GM12864 (cell line): Measurements from ENCODE around the gene DLGAP1.

Experiments
- DNase-seq: peaks from one replicate; pipeline ENCODE4 v3.0.0-alpha.2; 2011; ENCODE audit warnings: low read depth
- H3K4me3 ChIP-seq: 2 replicates; pipeline ENCODE4 v1.5.1; 2011; ENCODE audit warnings: mild to moderate bottlenecking, low read depth, low read length, control low read depth
- TF ChIP-seq, protein P1 (sequence below): IDR thresholded peaks from 2 replicates; pipeline ENCODE4 v1.5.1; 2011; ENCODE audit warnings: low read depth, mild to moderate bottlenecking, moderate library complexity, low read length, control low read depth, inconsistent platforms; ENCODE audit errors: missing control alignments

The DLGAP1 gene

GRCh38 chr18:3794537-3795348 lies 660.4 kb downstream of the DLGAP1 start:
- H3K4me3 ChIP-seq = no peak overlapping the region
- DNase-seq = no peak
- TF ChIP-seq, protein P1, sequence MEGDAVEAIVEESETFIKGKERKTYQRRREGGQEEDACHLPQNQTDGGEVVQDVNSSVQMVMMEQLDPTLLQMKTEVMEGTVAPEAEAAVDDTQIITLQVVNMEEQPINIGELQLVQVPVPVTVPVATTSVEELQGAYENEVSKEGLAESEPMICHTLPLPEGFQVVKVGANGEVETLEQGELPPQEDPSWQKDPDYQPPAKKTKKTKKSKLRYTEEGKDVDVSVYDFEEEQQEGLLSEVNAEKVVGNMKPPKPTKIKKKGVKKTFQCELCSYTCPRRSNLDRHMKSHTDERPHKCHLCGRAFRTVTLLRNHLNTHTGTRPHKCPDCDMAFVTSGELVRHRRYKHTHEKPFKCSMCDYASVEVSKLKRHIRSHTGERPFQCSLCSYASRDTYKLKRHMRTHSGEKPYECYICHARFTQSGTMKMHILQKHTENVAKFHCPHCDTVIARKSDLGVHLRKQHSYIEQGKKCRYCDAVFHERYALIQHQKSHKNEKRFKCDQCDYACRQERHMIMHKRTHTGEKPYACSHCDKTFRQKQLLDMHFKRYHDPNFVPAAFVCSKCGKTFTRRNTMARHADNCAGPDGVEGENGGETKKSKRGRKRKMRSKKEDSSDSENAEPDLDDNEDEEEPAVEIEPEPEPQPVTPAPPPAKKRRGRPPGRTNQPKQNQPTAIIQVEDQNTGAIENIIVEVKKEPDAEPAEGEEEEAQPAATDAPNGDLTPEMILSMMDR = no peak

DNA sequence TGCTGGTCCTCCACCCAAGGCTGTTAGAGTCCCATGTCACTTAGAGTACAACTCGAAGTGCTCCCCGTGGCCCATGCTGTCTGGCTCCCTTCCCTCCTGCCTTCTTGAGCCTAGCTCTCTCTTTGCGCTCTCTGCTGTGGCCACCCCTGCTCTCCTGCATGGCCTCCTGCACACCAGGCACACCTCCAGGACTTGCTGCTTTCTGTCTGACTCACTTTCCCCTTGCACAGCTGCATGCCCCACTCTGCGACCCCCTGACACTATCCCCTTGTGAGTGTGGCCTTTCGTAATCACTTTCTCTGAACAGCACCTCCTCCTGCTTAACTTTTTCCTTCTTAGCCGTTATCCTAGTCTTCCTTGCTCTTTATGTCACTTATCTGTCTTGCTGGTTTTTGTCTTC lies 661.6 kb downstream of the DLGAP1 start:
- TF ChIP-seq, protein P1 = no peak
- no peak for DNase-seq
- H3K4me3 ChIP-seq = no peak overlapping the region

DNA sequence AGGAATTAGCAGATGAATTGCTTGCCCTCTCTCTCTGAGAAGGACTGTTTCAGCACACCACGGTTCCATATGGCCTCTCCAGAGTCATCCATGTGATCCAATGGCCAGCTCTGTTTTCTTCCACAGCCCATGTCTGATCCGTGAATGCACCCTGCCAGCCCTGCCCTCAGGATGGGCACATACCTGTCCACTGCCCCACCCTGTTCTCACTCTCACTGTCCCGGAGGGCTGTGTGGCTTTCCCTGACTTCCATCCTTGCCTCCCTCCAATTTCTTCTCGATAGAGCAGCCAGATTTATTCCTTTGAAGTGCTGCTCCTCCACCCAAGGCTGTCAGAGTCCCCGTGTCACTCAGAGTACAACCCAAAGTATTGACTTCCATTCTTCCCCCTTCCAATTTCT lies 662.0 kb downstream of the DLGAP1 start:
- H3K4me3 ChIP-seq = no peak overlapping the region
- TF ChIP-seq, protein P1 = no peak
- no peak for DNase-seq

DNA sequence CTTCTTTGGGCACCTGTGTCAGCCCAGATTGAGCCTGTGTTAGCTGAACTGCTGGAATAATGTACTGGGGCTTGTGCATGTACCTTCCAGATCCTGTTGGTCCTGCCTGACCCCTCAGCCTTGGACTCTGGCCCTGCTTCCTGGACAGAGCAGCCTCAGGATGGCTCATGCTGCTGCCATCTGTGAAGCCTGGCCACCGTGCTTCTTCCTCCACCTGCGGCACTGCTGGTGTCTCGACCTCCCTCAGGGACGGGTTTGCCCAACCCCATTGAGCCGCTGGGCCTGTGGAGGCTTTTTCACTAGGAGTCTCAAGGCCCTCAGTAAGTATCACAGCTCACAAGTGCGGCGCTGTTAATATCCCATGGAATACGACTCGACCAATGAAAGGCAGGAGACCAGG lies 662.4 kb downstream of the DLGAP1 start:
- TF ChIP-seq, protein P1 = no peak
- H3K4me3 ChIP-seq = no peak overlapping the region

DNA sequence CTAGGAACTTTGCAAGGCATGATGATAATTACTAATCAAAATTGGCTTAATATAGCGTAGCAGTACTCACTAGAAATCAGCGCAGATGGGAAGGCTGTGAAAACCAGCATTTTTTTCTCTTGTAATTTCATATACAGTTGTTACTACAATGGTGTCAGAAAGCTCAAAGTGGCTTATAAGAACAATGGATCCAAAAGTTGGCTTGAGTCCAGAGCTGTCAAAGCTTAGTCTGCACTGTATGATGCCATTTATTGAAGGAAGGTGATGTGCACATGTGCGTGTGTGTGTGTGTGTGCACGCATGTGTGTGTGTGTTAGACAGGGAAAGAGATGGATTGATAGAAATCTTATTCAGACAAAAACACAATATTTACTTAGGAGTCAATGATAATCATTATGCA lies 663.9 kb downstream of the DLGAP1 start:
- TF ChIP-seq, protein P1 = no peak
- no peak overlapping the region for H3K4me3 ChIP-seq

More for the DNA sequence above, 662.4 kb downstream of the DLGAP1 start:
- DNase-seq = no peak

DNA sequence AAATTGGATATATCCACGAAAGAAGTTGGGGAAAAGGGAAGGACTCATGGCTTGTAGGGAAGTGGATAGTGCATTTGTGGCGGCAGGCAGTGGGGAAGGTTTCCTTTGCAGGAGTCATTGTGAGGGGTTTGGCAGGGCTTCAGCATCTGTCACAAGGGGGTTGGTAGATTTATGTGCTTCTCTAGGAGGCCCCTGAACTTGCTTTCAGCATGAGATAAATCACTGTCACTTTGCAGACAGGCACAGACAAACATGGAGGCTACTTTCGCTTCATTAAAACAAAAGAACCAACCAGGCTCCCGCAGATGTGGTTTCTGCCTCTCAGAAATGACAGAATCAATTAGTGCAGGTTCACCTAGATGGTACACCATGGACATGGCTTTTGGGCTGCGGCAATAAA lies 664.4 kb downstream of the DLGAP1 start:
- no peak overlapping the region for H3K4me3 ChIP-seq
- TF ChIP-seq, protein P1 = no peak

More for the DNA sequence above, 663.9 kb downstream of the DLGAP1 start:
- DNase-seq = no peak

GRCh38 chr18:3789525-3789924 lies 665.6 kb downstream of the DLGAP1 start:
- DNase-seq = no peak
- TF ChIP-seq, protein P1 = no peak
- no peak overlapping the region for H3K4me3 ChIP-seq

More for the DNA sequence above, 664.4 kb downstream of the DLGAP1 start:
- DNase-seq = no peak
